ENCODE data around the gene POU6F2. TPM values are rescaled to one million over a fixed set of nuclear protein-coding genes. Genes with fewer than 3 reads are reported as not detected.

Gene POU6F2
- total RNA-seq, 2 donors from 2014 or later, result 0.14 to 0.16 TPM

DNA sequence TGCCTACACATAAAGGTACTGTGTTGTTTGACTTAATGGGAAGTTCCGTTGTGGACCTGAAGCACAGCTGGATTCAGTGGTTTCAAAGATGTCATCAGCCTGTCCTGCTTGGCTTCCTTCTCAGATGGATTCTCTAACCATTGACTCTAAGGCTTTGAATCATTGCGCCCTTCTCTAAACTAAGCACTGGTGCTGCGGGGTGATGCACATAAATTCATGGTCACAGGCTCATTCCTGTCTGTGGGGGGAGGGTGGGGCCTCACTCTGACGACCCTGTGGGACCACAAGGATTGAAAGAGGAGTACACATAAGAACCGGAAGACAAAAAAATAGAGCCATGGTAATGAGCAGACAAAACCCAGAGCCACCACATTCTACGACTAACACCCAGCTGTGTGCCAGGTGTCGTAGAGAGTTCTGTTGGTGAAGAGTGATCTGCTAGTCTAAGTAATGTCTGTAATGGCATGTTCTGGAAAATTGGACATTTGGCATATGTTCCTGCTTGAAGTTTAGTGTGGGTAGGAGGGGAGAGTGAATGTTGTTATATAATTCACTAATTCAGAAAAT is 491.2 kb downstream of the POU6F2 start:
- Mint-ChIP-seq H3K4me3 (no peak overlapping the region), H3K9me3 (no peaks in the 10 kb centered on the region), H3K4me1 (ENCODE audit: low read depth) (peaks cover 15% of the 10 kb centered on the region), H3K27ac (no peak overlapping the region), H3K36me3 (ENCODE audit: insufficient read depth in 2 of 2) (no peaks in the 10 kb centered on the region), H3K27me3 (ENCODE audit: low read depth) (peaks cover 39% of the 10 kb centered on the region)
- DNase-seq, result no peak
- no peak for ATAC-seq (replicated peaks in 1 of 2)

GRCh38 chr7:39480901-39481300 is 503.2 kb downstream of the POU6F2 start:
- no peak overlapping the region for H3K4me3 Mint-ChIP-seq
- H3K9me3 Mint-ChIP-seq, result no peaks in the 10 kb centered on the region
- no peak for ATAC-seq (replicated peaks in 1 of 2)
- peaks cover 24% of the 10 kb centered on the region for H3K27me3 Mint-ChIP-seq (ENCODE audit: low read depth)
- no peak for DNase-seq
- H3K4me1 Mint-ChIP-seq (ENCODE audit: low read depth), result no peaks in the 10 kb centered on the region
- H3K27ac Mint-ChIP-seq, result no peak overlapping the region
- H3K36me3 Mint-ChIP-seq (ENCODE audit: insufficient read depth in 2 of 2), result no peaks in the 10 kb centered on the region

DNA sequence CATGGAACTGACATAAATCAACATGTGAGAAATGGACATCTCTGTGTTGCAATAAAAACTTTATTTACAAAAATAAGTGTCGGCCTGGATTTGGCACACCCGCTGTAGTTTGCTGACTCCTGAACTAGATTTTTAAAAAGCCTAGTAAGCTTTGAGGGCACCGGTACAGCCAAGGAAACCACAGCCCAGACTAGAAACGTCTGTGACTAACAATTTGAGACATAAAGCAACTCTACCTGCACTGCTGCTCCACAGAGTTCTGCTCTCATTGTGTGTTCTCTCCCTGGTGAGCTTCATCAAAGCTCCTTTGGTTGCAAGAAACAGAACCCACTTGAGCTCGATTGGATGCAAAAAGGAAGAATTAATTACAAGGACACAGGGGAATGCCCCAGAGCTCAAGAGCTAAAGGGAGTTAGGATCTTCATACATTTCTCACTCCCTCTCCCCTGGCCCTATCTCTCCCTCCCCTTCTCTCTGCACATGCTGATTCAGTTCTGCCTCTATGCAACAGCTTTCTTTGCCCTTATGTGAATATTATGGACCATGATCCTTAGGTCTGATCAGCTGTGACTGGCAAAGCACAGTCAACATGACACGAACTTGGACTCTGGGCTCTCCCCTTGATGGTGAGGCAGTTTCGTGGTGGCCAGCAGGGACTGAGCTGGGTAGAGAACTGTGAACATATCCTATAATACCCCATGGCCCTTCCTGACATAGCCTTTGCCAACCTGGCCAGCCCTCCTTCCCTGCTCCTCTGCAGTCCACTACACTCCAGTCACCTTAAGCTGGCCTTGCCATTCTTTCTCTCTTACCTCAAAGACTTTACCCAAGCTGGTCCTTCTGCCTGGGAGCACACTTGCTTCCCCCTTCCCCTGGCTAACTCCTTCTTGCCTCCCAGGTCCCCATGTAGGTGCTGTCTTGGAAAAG is 511.0 kb downstream of the POU6F2 start:
- peaks cover 33% of the 10 kb centered on the region for H3K27me3 Mint-ChIP-seq (ENCODE audit: low read depth)

GRCh38 chr7:39490296-39490695 is 512.6 kb downstream of the POU6F2 start:
- ATAC-seq (replicated peaks in 1 of 2), result no peak
- H3K27me3 Mint-ChIP-seq (ENCODE audit: low read depth), result peaks cover 30% of the 10 kb centered on the region

More for the DNA sequence above, 511.0 kb downstream of the POU6F2 start:
- peak; percentile 86 to 89 for ATAC-seq (replicated peaks in 1 of 2)
- Mint-ChIP-seq H3K4me1 (ENCODE audit: low read depth) (peaks cover 15% of the 10 kb centered on the region), H3K9me3 (no peaks in the 10 kb centered on the region), H3K36me3 (ENCODE audit: insufficient read depth in 2 of 2) (no peaks in the 10 kb centered on the region), H3K27ac (no peak overlapping the region), H3K4me3 (no peak overlapping the region)
- peak; percentile 3 to 5 for DNase-seq

GRCh38 chr7:39493934-39494333 is 516.2 kb downstream of the POU6F2 start:
- Mint-ChIP-seq H3K36me3 (ENCODE audit: insufficient read depth in 2 of 2) (no peaks in the 10 kb centered on the region), H3K27ac (no peak overlapping the region), H3K27me3 (ENCODE audit: low read depth) (peaks cover 13% of the 10 kb centered on the region), H3K4me1 (ENCODE audit: low read depth) (peaks cover 4% of the 10 kb centered on the region), H3K4me3 (no peak overlapping the region), H3K9me3 (no peaks in the 10 kb centered on the region)
- no peak for DNase-seq
- no peak for ATAC-seq (replicated peaks in 1 of 2)

More at GRCh38 chr7:39490296-39490695, 512.6 kb downstream of the POU6F2 start:
- H3K9me3 Mint-ChIP-seq, result no peaks in the 10 kb centered on the region
- no peaks in the 10 kb centered on the region for H3K36me3 Mint-ChIP-seq (ENCODE audit: insufficient read depth in 2 of 2)
- no peak overlapping the region for H3K4me3 Mint-ChIP-seq
- DNase-seq, result no peak
- peaks cover 15% of the 10 kb centered on the region for H3K4me1 Mint-ChIP-seq (ENCODE audit: low read depth)
- H3K27ac Mint-ChIP-seq, result no peak overlapping the region

DNA sequence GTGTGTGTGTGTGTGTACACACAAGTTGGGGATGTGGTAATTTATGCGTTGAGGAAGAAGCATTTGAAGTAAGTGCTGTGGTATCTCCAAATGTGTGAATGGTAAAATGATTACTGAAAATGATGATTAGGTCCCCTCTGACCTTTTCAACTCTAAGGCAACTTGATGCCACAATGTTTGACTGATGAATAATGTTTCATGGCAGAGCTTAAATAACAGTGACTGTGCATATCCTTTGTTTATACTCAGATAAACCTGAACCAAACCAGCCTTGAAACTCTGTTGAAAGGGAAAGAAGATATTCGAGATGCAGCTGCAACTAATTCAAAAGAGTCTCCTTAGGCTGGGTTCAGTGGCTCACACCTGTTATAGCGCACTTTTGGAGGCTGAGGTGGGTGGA is 523.6 kb downstream of the POU6F2 start:
- Mint-ChIP-seq H3K4me1 (ENCODE audit: low read depth) (no peaks in the 10 kb centered on the region), H3K9me3 (no peaks in the 10 kb centered on the region), H3K4me3 (no peak overlapping the region), H3K27ac (no peak overlapping the region), H3K27me3 (ENCODE audit: low read depth) (peaks cover 46% of the 10 kb centered on the region), H3K36me3 (ENCODE audit: insufficient read depth in 2 of 2) (no peaks in the 10 kb centered on the region)
- ATAC-seq (replicated peaks in 1 of 2) (no peak), DNase-seq (no peak)

DNA sequence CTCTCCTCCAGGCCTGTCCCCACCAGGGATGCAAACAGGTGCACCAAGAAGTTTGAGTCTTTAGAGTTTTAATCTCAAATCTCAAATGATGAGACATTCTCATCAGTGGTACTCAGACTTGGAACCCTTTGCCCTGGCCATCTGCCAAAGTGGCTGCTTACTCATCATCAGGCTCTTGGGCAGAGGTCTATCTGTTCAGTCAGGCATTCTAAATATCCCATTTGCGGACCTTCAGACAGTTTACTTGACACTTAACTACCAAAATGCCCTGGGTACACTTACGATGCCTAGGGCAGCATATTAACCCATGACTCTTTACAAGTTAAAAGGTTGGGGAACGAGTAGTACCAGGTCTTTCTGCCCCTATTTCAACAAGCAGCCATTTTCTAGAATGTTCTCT is 527.3 kb downstream of the POU6F2 start:
- Mint-ChIP-seq H3K9me3 (no peaks in the 10 kb centered on the region), H3K4me1 (ENCODE audit: low read depth) (peaks cover 17% of the 10 kb centered on the region), H3K36me3 (ENCODE audit: insufficient read depth in 2 of 2) (no peaks in the 10 kb centered on the region), H3K27ac (no peak overlapping the region), H3K27me3 (ENCODE audit: low read depth) (peaks cover 38% of the 10 kb centered on the region), H3K4me3 (no peak overlapping the region)
- DNase-seq, result peak in 1 of 2 donors; percentile 8
- ATAC-seq (replicated peaks in 1 of 2), result no peak

- H3K9me3 Mint-ChIP-seq, result no peaks in the 10 kb centered on the region
- no peaks in the 10 kb centered on the region for H3K36me3 Mint-ChIP-seq (ENCODE audit: insufficient read depth in 2 of 2)
- H3K27ac Mint-ChIP-seq, result no peak overlapping the region
- ATAC-seq (replicated peaks in 1 of 2), result no peak
- peaks cover 38% of the 10 kb centered on the region for H3K4me1 Mint-ChIP-seq (ENCODE audit: low read depth)
- DNase-seq, result no peak
- peaks cover 19% of the 10 kb centered on the region for H3K27me3 Mint-ChIP-seq (ENCODE audit: low read depth)
- no peak overlapping the region for H3K4me3 Mint-ChIP-seq
Measured at GRCh38 chr7:39507866-39508551, 530.3 kb downstream of the POU6F2 start.

GRCh38 chr7:39509436-39509835 is 531.7 kb downstream of the POU6F2 start:
- Mint-ChIP-seq H3K27ac (no peak overlapping the region), H3K4me3 (no peak overlapping the region), H3K9me3 (no peaks in the 10 kb centered on the region), H3K36me3 (ENCODE audit: insufficient read depth in 2 of 2) (no peaks in the 10 kb centered on the region), H3K27me3 (ENCODE audit: low read depth) (peaks cover 12% of the 10 kb centered on the region), H3K4me1 (ENCODE audit: low read depth) (peaks cover 38% of the 10 kb centered on the region)
- peak in 1 of 2 donors; percentile 10 for DNase-seq
- peak in 1 of 2 donors; percentile 32 for ATAC-seq (replicated peaks in 1 of 2)

DNA sequence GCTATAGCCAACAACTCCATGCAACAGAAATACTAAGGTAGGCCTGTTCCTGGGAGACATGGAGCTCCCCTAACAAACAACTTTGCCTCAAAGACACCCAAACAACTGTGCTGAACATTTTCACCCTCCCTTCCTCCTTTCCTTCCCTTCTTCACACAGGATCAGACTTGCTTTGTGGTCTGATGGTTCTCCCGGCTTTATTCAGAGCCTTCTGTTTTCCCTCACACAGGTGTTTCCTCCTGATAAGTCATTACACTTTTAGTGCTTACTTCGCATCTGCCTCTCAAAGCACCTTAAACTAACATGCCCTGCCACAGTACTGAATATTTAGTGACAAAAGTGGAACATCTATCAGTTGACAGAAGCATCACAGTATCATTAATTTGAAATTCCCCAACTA is 532.2 kb downstream of the POU6F2 start:
- ATAC-seq (replicated peaks in 1 of 2) (no peak), DNase-seq (no peak)
- H3K27me3 Mint-ChIP-seq (ENCODE audit: low read depth), result peaks cover 12% of the 10 kb centered on the region
- H3K9me3 Mint-ChIP-seq, result no peaks in the 10 kb centered on the region
- H3K36me3 Mint-ChIP-seq (ENCODE audit: insufficient read depth in 2 of 2), result no peaks in the 10 kb centered on the region
- no peak overlapping the region for H3K4me3 Mint-ChIP-seq
- peak overlapping the region; percentile 8 for H3K27ac Mint-ChIP-seq
- peaks cover 38% of the 10 kb centered on the region for H3K4me1 Mint-ChIP-seq (ENCODE audit: low read depth)

GRCh38 chr7:39510864-39511354 is 533.2 kb downstream of the POU6F2 start:
- DNase-seq (peak; percentile 8 to 41), ATAC-seq (replicated peaks in 1 of 2) (peak; percentile 78 to 86)
- H3K36me3 Mint-ChIP-seq (ENCODE audit: insufficient read depth in 2 of 2), result no peaks in the 10 kb centered on the region
- peaks cover 5% of the 10 kb centered on the region for H3K27me3 Mint-ChIP-seq (ENCODE audit: low read depth)
- peaks cover 38% of the 10 kb centered on the region for H3K4me1 Mint-ChIP-seq (ENCODE audit: low read depth)
- H3K9me3 Mint-ChIP-seq, result no peaks in the 10 kb centered on the region
- H3K27ac Mint-ChIP-seq, result no peak overlapping the region
- H3K4me3 Mint-ChIP-seq, result no peak overlapping the region

DNA sequence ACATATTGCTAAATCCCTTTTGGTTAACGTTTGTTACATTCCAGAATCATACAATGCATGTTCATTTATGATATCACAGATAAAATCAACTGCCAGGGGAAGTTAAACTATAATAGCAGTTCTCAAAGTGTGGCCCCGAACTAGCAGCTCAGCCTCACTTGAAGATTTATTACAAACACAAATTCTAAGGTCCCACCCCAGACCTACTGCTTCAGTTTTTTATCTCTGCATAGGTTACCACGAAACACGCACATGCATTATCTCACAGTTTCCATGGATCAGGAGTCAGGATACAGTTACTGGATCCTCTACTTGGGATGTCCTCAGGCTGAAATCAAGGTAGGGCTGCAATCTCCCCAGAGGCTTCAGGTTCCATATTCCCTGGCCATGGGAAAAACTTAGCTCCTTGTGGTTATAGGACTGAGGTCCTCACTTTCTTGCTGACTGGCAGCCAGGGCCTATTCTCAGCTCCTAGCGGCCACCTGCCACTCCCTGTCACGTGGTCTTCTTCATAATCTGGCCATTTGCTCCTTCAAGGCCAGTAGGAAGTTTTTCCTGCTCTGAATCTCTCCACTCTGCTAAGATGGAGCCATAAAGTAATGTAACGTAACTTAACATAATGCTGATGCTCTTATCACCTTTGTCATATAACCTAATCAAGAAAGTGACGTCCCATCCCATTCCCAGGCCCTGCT is 538.0 kb downstream of the POU6F2 start:
- H3K36me3 Mint-ChIP-seq (ENCODE audit: insufficient read depth in 2 of 2), result no peaks in the 10 kb centered on the region
- ATAC-seq (replicated peaks in 1 of 2) (no peak), DNase-seq (no peak)
- peaks cover 14% of the 10 kb centered on the region for H3K4me1 Mint-ChIP-seq (ENCODE audit: low read depth)
- no peaks in the 10 kb centered on the region for H3K27me3 Mint-ChIP-seq (ENCODE audit: low read depth)
- H3K4me3 Mint-ChIP-seq, result no peak overlapping the region
- H3K9me3 Mint-ChIP-seq, result no peaks in the 10 kb centered on the region
- H3K27ac Mint-ChIP-seq, result no peak overlapping the region

Data from activated T-cell treated with anti-CD3 and anti-CD28 coated beads, Interleukin-2, amount 50 U/mL, for 72 hours (primary cell).